AG09309 (cell line): ENCODE data around the gene MESP2.

Experiments
- DNase-seq: peaks from one replicate; pipeline ENCODE4 v3.0.0-alpha.2; 2010; ENCODE audit warnings: low read depth
- H3K4me3 ChIP-seq: 2 replicates; pipeline ENCODE4 v1.5.1; 2011; ENCODE audit warnings: mild to moderate bottlenecking, low read depth, low read length, moderate library complexity; ENCODE audit not compliant: control insufficient read depth
- CTCF ChIP-seq: IDR thresholded peaks from 2 replicates; pipeline ENCODE4 v1.5.1; 2011; ENCODE audit warnings: mild to moderate bottlenecking, low read depth, low read length, inconsistent platforms; ENCODE audit not compliant: insufficient read depth, control insufficient read depth; ENCODE audit errors: missing control alignments

The MESP2 gene

GRCh38 chr15:89754361-89755154, 21.6 kb upstream of the MESP2 start:
- no peak for TF ChIP-seq CTCF
- no peak for DNase-seq
- H3K4me3 ChIP-seq: no peak overlapping the region

- H3K4me3 ChIP-seq: no peak overlapping the region
- TF ChIP-seq CTCF: no peak
- no peak for DNase-seq
These were observed 20.4 kb upstream of the MESP2 start for GRCh38 chr15:89755701-89756100.

- H3K4me3 ChIP-seq: no peak overlapping the region
- DNase-seq: no peak
- no peak for TF ChIP-seq CTCF
These were observed 19.2 kb upstream of the MESP2 start for GRCh38 chr15:89756897-89757296.

- no peak for DNase-seq
- TF ChIP-seq CTCF: no peak
These were observed 17.8 kb upstream of the MESP2 start for GRCh38 chr15:89758283-89758682.

GRCh38 chr15:89758981-89759380, 17.2 kb upstream of the MESP2 start:
- TF ChIP-seq CTCF: no peak
- no peak for DNase-seq
- no peak overlapping the region for H3K4me3 ChIP-seq

More at GRCh38 chr15:89758283-89758682, 17.8 kb upstream of the MESP2 start:
- no peak overlapping the region for H3K4me3 ChIP-seq

- no peak overlapping the region for H3K4me3 ChIP-seq
- no peak for DNase-seq
- no peak for TF ChIP-seq CTCF
These were observed 16.3 kb upstream of the MESP2 start for GRCh38 chr15:89759835-89760234.
